ENCODE measurements around the gene CCDC89. TPM values are rescaled to one million over a fixed set of nuclear protein-coding genes. Genes with fewer than 3 reads are reported as not detected.

CCDC89 gene
- total and polyA plus RNA-seq, 2 of the 4 experiments (the other 2 are of a cell fraction): 4.0 to 7.9 TPM

DNA sequence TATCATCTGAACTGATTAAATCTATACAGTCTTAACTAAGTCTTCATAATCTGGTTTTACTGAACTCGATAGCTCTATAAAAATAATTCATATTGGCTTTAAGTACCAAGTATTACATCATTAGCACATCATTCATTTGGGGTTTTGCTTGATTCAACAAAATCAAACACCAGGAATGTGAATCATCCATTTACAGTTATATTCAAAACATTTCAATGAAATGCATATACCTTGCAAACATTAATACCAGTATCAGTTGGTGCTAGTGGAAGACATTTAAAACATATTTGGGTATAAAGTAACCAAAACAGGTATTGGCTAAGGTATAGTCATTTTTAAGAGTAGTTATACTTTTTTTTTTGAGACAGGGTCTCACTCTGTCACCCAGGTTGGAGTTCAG, 12.2 kb upstream of the CCDC89 start:
- H2AK9ac ChIP-seq (replicated peaks; ENCODE audit: low read depth, low read length, poor library complexity): no peak overlapping the region
- H3K18ac ChIP-seq (ENCODE audit: low read depth, low read length): no peak overlapping the region
- intact Hi-C loops (cut with micrococcal nuclease) (no loop called here), in situ Hi-C loops (cut with MboI; ENCODE audit: low sequenced_read_pairs) (loop anchor here (25.0 kb wide), 1 partner anchor 589 kb away; no protein-coding TSS in a partner anchor), dilution Hi-C loops (cut with HindIII; ENCODE audit: low sequenced_read_pairs, unreplicated experiment) (no loop called here)
- no peak overlapping the region for H4K8ac ChIP-seq (ENCODE audit: low read depth in 2 of 2, low read length in 2 of 2)
- CTCF ChIA-PET: no interaction called here
- no TSS peak for BruUV-seq (replicated peaks)
- H3K23ac ChIP-seq (ENCODE audit: low read depth, low read length): no peak overlapping the region
- H3K14ac ChIP-seq (replicated peaks; ENCODE audit: low read depth, low read length): no peak overlapping the region
- H3K4me2 ChIP-seq (ENCODE audit: low read depth, low read length): no peak overlapping the region
- no peaks in the 10 kb centered on the region for H3K9me3 ChIP-seq (ENCODE audit: control insufficient read depth, insufficient read depth, low read length)
- H2BK5ac ChIP-seq (ENCODE audit: low read depth, low read length, poor library complexity, severe bottlenecking): no peak overlapping the region
- POLR2A ChIA-PET (ENCODE audit: unreplicated experiment): interaction anchor here (0.6 kb wide), 1 partner anchor 638 kb away, joined by 4 read pairs; no protein-coding TSS in a partner anchor
- peaks cover 21% of the 10 kb centered on the region for H3K36me3 ChIP-seq (ENCODE audit: control insufficient read depth, insufficient read depth, low read length)
- H4K5ac ChIP-seq (ENCODE audit: low read depth, low read length): no peak overlapping the region
- TF ChIP-seq, protein P1, sequence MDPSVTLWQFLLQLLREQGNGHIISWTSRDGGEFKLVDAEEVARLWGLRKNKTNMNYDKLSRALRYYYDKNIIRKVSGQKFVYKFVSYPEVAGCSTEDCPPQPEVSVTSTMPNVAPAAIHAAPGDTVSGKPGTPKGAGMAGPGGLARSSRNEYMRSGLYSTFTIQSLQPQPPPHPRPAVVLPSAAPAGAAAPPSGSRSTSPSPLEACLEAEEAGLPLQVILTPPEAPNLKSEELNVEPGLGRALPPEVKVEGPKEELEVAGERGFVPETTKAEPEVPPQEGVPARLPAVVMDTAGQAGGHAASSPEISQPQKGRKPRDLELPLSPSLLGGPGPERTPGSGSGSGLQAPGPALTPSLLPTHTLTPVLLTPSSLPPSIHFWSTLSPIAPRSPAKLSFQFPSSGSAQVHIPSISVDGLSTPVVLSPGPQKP (IDR thresholded peaks at IDR 0.05; ENCODE audit: borderline replicate concordance, low read depth, low read length): no peak
- TF ChIP-seq MAFK (IDR thresholded peaks at IDR 0.05; ENCODE audit: low read depth, low read length) (no peak), FOS (IDR thresholded peaks at IDR 0.05; ENCODE audit: low read depth, low read length) (no peak), SMC3 (IDR thresholded peaks at IDR 0.05; ENCODE audit: low read depth, low read length) (no peak), POLR2A (IDR thresholded peaks at IDR 0.05; ENCODE audit: low read depth, low read length) (no peak), MAZ (IDR thresholded peaks at IDR 0.05; ENCODE audit: borderline replicate concordance, low read depth, low read length) (no peak), RCOR1 (IDR thresholded peaks at IDR 0.05; ENCODE audit: insufficient replicate concordance, low read length) (no peak), BHLHE40 (IDR thresholded peaks at IDR 0.05; ENCODE audit: low read depth, low read length) (no peak), RFX5 (IDR thresholded peaks at IDR 0.05; ENCODE audit: low read depth, low read length) (no peak), CHD1 (IDR thresholded peaks at IDR 0.05; ENCODE audit: low read depth, low read length) (no peak), CEBPB (IDR thresholded peaks at IDR 0.05; ENCODE audit: low read depth, low read length) (no peak), RAD21 (IDR thresholded peaks at IDR 0.05; ENCODE audit: low read length) (no peak), MXI1 (IDR thresholded peaks at IDR 0.05; ENCODE audit: borderline replicate concordance, low read depth, low read length) (no peak), NFE2L2 (IDR thresholded peaks at IDR 0.05; ENCODE audit: low read depth, low read length) (no peak)
- TF ChIP-seq, protein P2, sequence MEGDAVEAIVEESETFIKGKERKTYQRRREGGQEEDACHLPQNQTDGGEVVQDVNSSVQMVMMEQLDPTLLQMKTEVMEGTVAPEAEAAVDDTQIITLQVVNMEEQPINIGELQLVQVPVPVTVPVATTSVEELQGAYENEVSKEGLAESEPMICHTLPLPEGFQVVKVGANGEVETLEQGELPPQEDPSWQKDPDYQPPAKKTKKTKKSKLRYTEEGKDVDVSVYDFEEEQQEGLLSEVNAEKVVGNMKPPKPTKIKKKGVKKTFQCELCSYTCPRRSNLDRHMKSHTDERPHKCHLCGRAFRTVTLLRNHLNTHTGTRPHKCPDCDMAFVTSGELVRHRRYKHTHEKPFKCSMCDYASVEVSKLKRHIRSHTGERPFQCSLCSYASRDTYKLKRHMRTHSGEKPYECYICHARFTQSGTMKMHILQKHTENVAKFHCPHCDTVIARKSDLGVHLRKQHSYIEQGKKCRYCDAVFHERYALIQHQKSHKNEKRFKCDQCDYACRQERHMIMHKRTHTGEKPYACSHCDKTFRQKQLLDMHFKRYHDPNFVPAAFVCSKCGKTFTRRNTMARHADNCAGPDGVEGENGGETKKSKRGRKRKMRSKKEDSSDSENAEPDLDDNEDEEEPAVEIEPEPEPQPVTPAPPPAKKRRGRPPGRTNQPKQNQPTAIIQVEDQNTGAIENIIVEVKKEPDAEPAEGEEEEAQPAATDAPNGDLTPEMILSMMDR (conservative IDR thresholded peaks at IDR 0.05; ENCODE audit: low read depth, low read length): no peak
- TF ChIP-seq, protein P3, sequence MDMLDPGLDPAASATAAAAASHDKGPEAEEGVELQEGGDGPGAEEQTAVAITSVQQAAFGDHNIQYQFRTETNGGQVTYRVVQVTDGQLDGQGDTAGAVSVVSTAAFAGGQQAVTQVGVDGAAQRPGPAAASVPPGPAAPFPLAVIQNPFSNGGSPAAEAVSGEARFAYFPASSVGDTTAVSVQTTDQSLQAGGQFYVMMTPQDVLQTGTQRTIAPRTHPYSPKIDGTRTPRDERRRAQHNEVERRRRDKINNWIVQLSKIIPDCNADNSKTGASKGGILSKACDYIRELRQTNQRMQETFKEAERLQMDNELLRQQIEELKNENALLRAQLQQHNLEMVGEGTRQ (IDR thresholded peaks at IDR 0.05; ENCODE audit: low read depth, low read length): no peak
- H3K4me3 ChIP-seq (ENCODE audit: insufficient read depth, low read depth, low read length): no peak overlapping the region
- H2BK20ac ChIP-seq (ENCODE audit: low read depth, low read length): no peak overlapping the region
- no peak overlapping the region for H3K9ac ChIP-seq (ENCODE audit: low read depth, low read length)
- H2BK15ac ChIP-seq (ENCODE audit: low read depth, low read length): no peak overlapping the region
- no peak overlapping the region for H2BK120ac ChIP-seq (ENCODE audit: low read depth, low read length)
- H4K20me1 ChIP-seq (ENCODE audit: insufficient read depth, low read length): no peaks in the 10 kb centered on the region
- no CpG with 5 or more reads among the region's 1 CpG for WGBS, 2 experiments (ENCODE audit: extremely low coverage in 2 of 2, insufficient read length in 1 of 2)
- no peak overlapping the region for H2AFZ ChIP-seq (replicated peaks; ENCODE audit: low read length, poor library complexity)
- no peak overlapping the region for H3K4ac ChIP-seq (ENCODE audit: low read depth, low read length)
- no peak overlapping the region for H3K27ac ChIP-seq (ENCODE audit: insufficient read depth, low read length)
- ATAC-seq (ENCODE audit: low read depth): no peak
- H2AK5ac ChIP-seq (ENCODE audit: low read depth, low read length): no peak overlapping the region
- peaks cover 6% of the 10 kb centered on the region for H3K4me1 ChIP-seq (ENCODE audit: control insufficient read depth, insufficient read depth, low read length)
- no peak overlapping the region for H3K56ac ChIP-seq (ENCODE audit: extremely low read depth, insufficient read depth, low read length)
- no peak overlapping the region for H4K91ac ChIP-seq (ENCODE audit: insufficient read depth, low read depth, low read length)
- no peaks in the 10 kb centered on the region for H3K79me1 ChIP-seq (ENCODE audit: low read depth in 1 of 2, low read length in 2 of 2)
- no peak for DNase-seq
- no peaks in the 10 kb centered on the region for H3K9me1 ChIP-seq (ENCODE audit: insufficient read depth, low read length)
- H3K27me3 ChIP-seq (ENCODE audit: control insufficient read depth, insufficient read depth, low read length): no peaks in the 10 kb centered on the region

Data from IMR-90 (cell line).